Measurements from ENCODE around the gene AURKA.

Gene AURKA

DNA sequence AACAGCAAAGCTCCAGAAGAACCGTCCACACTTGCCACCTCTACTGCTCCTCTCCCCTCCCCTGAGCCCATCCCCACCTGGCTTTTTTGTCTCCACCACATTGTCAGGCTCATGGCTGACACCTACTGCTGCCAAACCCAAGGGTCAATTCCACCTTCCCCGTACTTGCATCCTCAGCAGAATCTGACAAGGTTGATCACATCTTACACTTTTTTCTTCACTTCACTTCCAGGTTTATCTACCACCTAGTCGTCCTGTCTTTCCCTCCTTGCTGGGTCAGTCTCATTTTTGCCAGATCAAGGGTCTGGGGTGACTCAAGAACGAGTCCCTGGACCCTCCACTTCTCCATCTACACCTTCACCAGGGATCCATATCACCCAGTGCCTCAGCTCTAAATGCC, 3.1 kb downstream of the AURKA start:
- H3K4me1 Mint-ChIP-seq: peaks cover 45% of the 10 kb centered on the region
- H3K27ac Mint-ChIP-seq: no peak overlapping the region
- DNase-seq (no peak), ATAC-seq (no peak)
- H3K9me3 Mint-ChIP-seq: no peaks in the 10 kb centered on the region
- H3K27me3 Mint-ChIP-seq: no peaks in the 10 kb centered on the region
- peak overlapping the region in 1 of 2 donors; percentile 23 for H3K4me3 Mint-ChIP-seq

DNA sequence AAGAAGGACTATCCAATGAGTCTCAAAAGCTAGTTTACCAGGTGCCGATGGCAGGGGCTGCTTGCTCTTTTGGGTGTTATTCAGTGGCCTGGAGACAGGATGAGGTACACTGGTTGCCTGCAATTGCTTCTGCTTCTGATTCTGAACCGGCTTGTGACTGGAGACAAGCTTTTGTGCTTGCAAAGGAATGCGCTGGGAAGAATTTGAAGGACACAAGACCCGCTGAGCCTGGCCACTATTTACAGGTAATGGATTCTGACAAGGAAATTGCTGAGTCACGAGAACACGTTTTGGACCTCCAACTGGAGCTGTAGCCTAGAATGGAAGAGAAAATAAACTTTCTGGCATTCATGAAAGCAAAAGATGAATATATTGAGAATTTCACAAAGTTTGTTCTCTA, 5.8 kb downstream of the AURKA start:
- no peak for ATAC-seq
- no peak for DNase-seq
- no peak overlapping the region for H3K4me3 Mint-ChIP-seq
- H3K27ac Mint-ChIP-seq: peak overlapping the region in 1 of 2 donors; percentile 8
- peaks cover 61% of the 10 kb centered on the region for H3K4me1 Mint-ChIP-seq
- H3K9me3 Mint-ChIP-seq: no peaks in the 10 kb centered on the region
- no peaks in the 10 kb centered on the region for H3K27me3 Mint-ChIP-seq

DNA sequence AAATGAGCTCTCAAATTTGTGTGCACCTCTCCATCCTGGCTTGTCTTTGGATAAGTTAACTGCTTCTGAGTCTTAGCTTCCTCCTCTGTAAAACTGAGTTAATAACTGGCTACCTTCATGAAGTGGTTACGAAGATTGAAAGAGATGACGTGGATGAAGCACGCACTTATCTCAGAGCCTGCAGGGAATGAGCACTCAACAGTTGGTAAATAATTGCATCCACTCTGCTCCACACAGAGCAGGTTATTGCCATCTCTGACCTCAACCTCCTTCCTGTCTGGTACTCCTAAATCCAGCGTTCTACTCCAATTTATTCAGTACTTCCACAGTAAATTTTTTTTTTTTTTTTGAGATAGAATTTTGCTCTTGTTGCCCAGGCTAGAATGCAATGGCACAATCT, 6.9 kb downstream of the AURKA start:
- no peaks in the 10 kb centered on the region for H3K27me3 Mint-ChIP-seq
- H3K4me1 Mint-ChIP-seq: peaks cover 54% of the 10 kb centered on the region
- H3K4me3 Mint-ChIP-seq: no peak overlapping the region
- ATAC-seq (no peak), DNase-seq (no peak)
- no peak overlapping the region for H3K27ac Mint-ChIP-seq
- H3K9me3 Mint-ChIP-seq: no peaks in the 10 kb centered on the region

DNA sequence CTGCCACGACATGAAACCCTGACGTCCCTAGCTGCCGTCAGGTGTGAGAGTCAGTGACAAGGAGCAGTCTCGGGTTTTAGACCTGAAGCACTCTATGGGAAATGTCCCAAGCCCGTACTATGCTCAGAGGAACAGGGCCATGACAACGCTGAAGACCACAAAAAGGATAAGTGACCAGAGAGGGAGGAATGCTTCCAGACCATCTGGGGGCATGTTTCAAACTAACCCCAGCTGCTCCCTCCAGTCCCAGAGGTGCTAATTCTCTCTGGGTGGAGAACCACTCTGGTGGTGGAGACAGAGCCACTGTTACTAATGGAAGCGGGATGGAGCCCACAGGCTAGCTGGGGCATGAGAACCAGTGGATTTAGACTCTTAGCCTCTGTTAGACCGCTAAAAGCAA, 8.7 kb downstream of the AURKA start:
- no peak overlapping the region for H3K4me3 Mint-ChIP-seq
- peaks cover 40% of the 10 kb centered on the region for H3K4me1 Mint-ChIP-seq
- H3K27ac Mint-ChIP-seq: no peak overlapping the region
- no peaks in the 10 kb centered on the region for H3K27me3 Mint-ChIP-seq
- DNase-seq: no peak
- ATAC-seq: no peak
- no peaks in the 10 kb centered on the region for H3K9me3 Mint-ChIP-seq

DNA sequence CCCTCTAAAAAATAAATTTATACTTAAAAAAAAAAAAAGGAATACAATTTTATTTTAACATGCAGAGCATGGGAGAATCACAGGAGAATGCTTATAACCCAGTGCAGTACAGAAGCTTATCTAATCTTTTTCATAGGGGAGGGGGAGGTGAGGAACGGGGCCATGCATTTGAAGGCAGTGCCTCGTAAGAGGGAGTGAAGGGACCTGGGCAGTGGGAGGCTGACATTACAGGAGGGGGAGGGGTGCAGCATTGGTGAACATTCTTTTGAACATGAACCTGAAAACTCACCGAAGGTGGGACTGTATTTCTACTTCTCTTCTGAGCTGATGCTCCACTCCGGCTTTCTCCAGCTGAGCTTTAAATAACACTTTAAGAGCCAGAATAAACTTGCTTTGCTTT, 9.3 kb downstream of the AURKA start:
- Mint-ChIP-seq H3K27ac (no peak overlapping the region), H3K9me3 (no peaks in the 10 kb centered on the region), H3K4me3 (no peak overlapping the region), H3K27me3 (no peaks in the 10 kb centered on the region), H3K4me1 (peaks cover 40% of the 10 kb centered on the region)
- ATAC-seq (no peak), DNase-seq (no peak)

DNA sequence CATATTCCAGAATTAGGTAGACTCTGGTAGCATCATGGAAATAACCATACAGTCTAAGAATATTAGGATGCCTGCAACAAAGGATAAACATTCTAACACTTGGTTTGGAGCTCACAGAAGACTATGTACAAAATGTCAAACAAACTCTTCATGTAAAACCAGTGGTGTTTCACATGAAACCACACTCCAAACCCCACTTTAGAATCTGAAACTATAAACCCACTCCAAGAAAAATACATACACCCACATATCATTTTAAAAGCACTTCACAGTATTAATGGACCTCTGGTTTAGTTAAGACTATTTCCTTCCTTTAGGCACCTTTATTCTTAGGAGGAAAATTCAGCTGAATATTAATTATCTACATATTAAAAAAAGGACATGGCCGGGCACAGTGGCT, 10.5 kb downstream of the AURKA start:
- Mint-ChIP-seq H3K4me3 (peak overlapping the region in 1 of 2 donors; percentile 45), H3K27ac (peak overlapping the region in 1 of 2 donors; percentile 93), H3K27me3 (no peaks in the 10 kb centered on the region), H3K9me3 (no peaks in the 10 kb centered on the region), H3K4me1 (peaks cover 42% of the 10 kb centered on the region)
- DNase-seq: no peak
- no peak for ATAC-seq

DNA sequence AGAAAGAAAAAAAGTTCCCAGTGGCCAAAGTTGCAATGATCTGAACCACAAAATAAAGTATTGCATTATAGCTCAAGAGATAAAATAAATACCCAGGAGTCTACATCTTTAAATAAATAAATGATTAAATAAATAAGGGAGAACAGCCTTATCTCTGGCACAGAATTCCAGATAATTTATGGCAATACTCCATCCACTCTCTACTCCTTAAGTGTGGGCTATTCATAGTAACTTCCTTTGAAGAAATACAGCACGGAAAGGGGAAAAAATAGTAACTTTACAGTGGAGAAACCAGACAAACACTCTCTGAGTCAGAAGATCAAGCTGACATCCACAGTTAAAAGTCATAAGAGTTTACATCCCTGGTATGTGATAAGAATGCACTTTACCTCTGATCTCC, 11.6 kb downstream of the AURKA start:
- Mint-ChIP-seq H3K4me1 (peaks cover 39% of the 10 kb centered on the region), H3K9me3 (no peaks in the 10 kb centered on the region), H3K27ac (no peak overlapping the region), H3K4me3 (no peak overlapping the region), H3K27me3 (no peaks in the 10 kb centered on the region)
- DNase-seq: no peak
- ATAC-seq: no peak

DNA sequence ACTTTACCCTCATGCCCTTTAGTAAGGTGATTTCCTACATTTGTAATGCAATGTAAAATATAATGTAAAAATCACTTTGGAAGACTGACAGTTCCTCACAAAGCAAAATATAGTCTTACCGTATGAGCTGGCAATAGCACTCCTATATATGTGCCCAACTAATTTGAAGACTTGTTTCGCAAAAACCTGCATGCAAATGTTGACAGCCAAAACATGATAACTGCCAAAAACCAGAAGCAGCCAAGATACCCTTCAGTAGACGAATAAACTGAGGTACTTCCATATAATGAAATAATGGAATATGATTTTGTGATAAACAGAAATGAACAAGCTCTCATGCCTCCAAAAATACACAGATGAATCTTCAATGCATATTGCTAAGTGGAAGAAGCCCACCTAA, 13.6 kb downstream of the AURKA start:
- H3K9me3 Mint-ChIP-seq: no peaks in the 10 kb centered on the region
- H3K4me1 Mint-ChIP-seq: peaks cover 35% of the 10 kb centered on the region
- no peak for ATAC-seq
- no peak for DNase-seq
- no peak overlapping the region for H3K27ac Mint-ChIP-seq
- no peaks in the 10 kb centered on the region for H3K27me3 Mint-ChIP-seq
- H3K4me3 Mint-ChIP-seq: no peak overlapping the region

DNA sequence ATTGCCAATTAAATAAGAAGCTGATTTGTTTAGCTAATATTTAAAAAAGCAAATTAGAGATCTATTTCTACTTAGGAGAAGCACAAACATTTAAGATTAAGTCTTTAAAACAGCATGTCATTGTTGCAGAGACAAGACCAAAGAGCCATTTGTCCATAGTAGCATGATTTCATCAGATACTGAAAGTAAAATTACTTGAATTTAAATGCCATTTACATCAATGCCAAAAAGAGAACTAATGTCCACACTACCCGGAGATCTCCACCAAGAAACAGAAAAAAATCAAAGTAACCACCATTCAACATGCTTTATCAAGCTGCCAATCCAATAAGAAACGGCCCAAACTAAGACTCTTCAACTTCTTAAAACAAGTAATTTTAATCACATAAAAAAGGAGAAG, 15.7 kb downstream of the AURKA start:
- Mint-ChIP-seq H3K27me3 (no peaks in the 10 kb centered on the region), H3K9me3 (no peaks in the 10 kb centered on the region), H3K4me3 (no peak overlapping the region), H3K27ac (peak overlapping the region in 1 of 2 donors; percentile 12), H3K4me1 (peaks cover 22% of the 10 kb centered on the region)
- ATAC-seq (no peak), DNase-seq (no peak)

DNA sequence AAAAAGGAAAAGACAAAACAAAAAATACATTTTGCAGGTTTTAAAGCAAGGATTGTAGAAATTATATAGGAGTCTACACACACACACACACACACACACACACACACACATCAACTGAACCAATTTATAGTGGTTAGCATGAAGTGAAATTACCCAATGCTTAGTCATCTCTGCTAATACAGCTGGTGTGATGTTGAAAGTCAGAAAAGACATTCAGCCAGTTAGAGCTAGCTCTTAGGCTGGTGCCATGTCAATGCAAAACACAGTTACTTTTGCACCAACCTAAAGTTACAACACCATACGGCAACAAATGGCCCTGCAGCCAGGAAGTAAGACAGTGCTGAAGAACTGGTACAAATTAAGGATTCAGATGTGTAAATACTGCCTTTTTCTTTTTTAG, 18.1 kb downstream of the AURKA start:
- Mint-ChIP-seq H3K4me1 (peaks cover 21% of the 10 kb centered on the region), H3K27me3 (no peaks in the 10 kb centered on the region), H3K9me3 (no peaks in the 10 kb centered on the region), H3K27ac (no peak overlapping the region), H3K4me3 (no peak overlapping the region)
- no peak for DNase-seq
- ATAC-seq: peak; percentile 87

DNA sequence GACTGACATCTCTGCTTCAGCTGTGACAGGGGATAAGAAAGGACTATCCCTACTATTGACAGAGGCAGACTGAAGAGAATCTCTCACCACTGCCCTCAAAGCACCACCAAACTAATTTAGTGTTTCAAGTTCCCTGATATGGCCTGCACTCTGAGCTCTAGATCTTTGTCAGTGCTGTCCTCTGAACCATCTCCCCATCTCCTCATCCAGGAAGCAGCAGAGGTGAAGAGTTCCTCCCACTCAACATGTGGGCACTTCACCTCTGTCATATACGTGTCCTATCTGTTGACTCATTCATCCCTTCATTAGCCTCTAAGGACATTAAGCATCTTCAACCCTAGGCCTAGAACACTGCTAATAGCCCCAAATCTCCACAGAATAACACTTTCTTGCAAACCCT, 19.2 kb downstream of the AURKA start:
- Mint-ChIP-seq H3K27ac (no peak overlapping the region), H3K4me3 (no peak overlapping the region), H3K27me3 (no peaks in the 10 kb centered on the region), H3K9me3 (no peaks in the 10 kb centered on the region), H3K4me1 (peaks cover 21% of the 10 kb centered on the region)
- DNase-seq: no peak
- ATAC-seq: peak; percentile 64

DNA sequence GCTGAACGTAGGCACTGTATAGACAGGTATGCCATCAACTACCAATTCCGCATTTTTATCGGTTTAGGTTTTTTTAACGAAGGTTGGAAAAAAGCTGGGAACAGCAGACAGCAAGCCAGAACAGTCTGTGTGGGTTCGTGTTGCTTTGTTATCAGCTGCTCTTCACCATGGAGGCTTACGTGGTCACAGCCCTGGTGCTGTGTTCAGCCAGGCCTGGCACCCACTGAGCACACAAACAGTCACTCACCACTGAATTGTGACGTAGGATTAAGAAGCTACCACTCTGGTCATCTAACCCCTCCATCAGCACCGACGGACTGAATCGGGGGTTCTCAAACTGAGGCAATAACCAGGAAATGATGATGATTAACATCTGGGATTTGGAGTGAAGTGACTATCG, 20.0 kb downstream of the AURKA start:
- Mint-ChIP-seq H3K27me3 (no peaks in the 10 kb centered on the region), H3K4me1 (peaks cover 21% of the 10 kb centered on the region), H3K4me3 (no peak overlapping the region), H3K27ac (no peak overlapping the region), H3K9me3 (no peaks in the 10 kb centered on the region)
- ATAC-seq (no peak), DNase-seq (no peak)

DNA sequence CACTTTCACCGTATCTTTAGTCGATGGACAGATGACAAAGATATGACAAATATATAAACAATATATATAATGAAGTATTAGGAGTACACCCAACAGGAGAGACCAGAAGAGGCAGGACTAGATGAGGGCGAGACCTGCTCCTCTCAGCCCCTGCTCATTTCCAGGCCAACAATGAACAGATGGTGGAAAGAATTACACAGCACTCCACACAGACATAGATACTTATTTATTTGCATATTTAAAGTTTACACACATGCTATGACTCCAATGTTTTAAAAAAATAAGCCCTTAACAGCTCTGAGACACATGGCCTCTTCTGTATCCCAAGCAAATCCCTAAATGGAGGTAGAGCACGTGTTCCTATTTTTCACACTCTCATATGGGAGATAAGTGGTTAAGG, 22.8 kb downstream of the AURKA start:
- ATAC-seq (no peak), DNase-seq (no peak)
- no peak overlapping the region for H3K4me3 Mint-ChIP-seq
- H3K27me3 Mint-ChIP-seq: no peaks in the 10 kb centered on the region
- peaks cover 13% of the 10 kb centered on the region for H3K4me1 Mint-ChIP-seq
- H3K9me3 Mint-ChIP-seq: no peaks in the 10 kb centered on the region
- H3K27ac Mint-ChIP-seq: peak overlapping the region in 1 of 2 donors; percentile 19

DNA sequence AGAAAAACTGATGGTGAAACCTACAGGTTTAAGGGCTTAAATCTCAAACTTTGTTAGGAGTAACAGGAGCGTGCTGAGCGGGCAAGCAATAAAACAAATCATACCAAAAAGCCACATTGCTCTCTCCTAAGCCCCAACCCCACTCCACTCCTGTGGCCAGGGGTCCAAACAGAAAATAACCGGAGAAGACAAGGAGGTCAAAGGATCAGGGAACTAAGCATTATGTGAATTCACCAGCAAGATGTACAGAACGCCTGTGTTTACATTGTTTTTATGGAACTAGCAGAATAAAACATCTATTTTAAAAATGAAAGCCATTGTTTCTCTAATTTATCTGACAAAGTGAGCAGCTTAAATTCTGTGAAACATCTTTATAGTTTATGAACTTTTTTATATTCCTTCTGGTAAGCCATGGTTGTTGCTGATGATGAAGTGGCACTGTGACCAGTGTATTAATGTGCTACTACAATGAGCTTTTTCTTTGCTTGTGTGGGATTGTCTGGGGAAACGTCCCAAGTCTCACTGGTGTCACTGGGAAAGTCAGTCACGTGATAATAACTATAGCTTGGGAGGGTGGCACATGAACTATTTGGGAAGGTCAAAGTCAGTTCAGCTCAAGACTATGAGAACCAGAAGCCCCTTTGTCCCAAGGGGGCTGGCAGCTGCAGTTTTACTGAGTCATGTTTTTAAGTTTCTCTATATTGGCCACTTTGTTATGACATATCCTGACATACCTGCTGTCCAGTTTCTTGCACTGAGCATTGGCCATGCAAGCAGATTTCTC, 23.5 kb downstream of the AURKA start:
- Mint-ChIP-seq H3K4me1 (peaks cover 10% of the 10 kb centered on the region), H3K27ac (peak overlapping the region in 1 of 2 donors; percentile 79), H3K9me3 (no peaks in the 10 kb centered on the region), H3K27me3 (no peaks in the 10 kb centered on the region), H3K4me3 (no peak overlapping the region)
- DNase-seq: no peak
- no peak for ATAC-seq

DNA sequence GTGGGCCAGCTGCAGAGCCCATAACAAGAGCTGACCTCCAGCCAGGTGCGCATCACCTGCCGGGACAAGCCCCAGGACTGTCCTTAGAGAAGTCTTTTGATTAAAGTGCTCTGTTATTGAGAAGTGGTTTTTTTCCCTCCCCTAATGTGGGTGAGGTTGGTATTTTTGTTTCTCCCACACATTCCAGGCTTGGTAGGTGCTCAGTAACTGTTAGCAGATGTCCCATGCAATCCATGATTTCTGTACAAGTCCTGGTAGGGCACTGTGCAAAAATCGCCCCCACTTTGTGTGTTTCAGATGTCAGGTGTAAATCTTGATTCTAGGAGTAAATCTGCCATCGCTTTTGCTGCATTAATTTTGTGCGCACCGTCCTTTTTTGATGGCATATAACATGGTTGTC, 28.5 kb downstream of the AURKA start:
- DNase-seq: no peak
- H3K27ac Mint-ChIP-seq: no peak overlapping the region
- no peak for ATAC-seq
- H3K4me3 Mint-ChIP-seq: no peak overlapping the region
- no peaks in the 10 kb centered on the region for H3K9me3 Mint-ChIP-seq
- no peaks in the 10 kb centered on the region for H3K27me3 Mint-ChIP-seq
- peaks cover 26% of the 10 kb centered on the region for H3K4me1 Mint-ChIP-seq

DNA sequence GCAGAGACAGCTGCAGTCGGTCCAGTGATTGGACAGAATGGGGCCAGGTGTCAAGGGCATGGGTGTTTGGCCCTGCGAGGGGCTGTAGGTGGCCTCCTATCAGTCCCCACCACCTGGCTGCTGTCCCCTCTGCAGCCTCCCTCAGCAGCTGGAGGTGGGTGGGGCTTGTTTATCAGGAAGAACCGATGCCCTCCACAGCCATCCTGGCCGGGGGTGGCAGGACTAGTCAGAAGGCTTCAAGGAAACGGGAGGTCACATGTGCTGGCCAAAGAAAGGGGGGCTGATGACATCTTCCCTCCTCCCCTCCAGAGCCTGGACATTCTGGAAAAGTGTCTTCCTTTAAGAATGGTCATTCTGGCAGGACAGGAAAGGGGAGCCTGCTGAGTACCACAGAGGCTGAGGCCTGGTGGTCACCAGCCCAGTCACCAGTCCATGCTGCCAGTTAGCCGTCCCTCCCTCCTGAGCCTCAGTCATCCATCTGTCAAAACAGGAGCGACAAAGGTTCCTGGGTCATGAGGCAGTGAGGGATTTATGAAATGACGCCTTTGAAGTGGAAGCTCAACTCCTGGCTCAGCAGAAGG, 29.1 kb downstream of the AURKA start:
- Mint-ChIP-seq H3K9me3 (no peaks in the 10 kb centered on the region), H3K4me1 (peaks cover 31% of the 10 kb centered on the region), H3K4me3 (no peak overlapping the region), H3K27me3 (no peaks in the 10 kb centered on the region), H3K27ac (no peak overlapping the region)
- DNase-seq (no peak), ATAC-seq (no peak)

DNA sequence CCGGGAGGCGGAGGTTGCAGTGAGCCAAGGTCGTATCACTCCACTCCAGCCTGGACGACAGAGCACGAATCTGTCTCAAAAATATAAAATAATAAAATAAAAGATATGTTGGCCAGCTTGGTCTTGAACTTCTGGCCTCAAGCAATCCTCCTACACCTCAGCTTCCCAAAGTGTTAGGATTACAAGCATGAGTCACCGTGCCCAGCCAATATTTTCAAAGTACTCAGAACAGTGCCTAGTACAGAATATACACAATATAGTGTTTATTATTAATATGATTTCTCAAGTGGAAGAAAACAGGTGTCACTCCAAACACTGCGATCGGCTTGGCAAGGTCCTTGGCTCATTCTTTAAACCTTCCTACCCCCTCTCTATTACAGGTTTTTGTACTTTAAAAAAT, 30.1 kb downstream of the AURKA start:
- DNase-seq (no peak), ATAC-seq (no peak)
- Mint-ChIP-seq H3K4me3 (no peak overlapping the region), H3K27ac (no peak overlapping the region), H3K27me3 (no peaks in the 10 kb centered on the region), H3K4me1 (peaks cover 31% of the 10 kb centered on the region), H3K9me3 (no peaks in the 10 kb centered on the region)

Measured in stimulated activated naive CD8-positive, alpha-beta T cell treated with anti-CD3 and anti-CD28 coated beads, Interleukin-15, amount 100 ng/mL, for 72 hours (primary cell).